Embryonic facial prominence (tissue), 1 donor: ENCODE results near the gene EPHA6.
A peak's percentile ranks its signal among the peaks of the same experiment; 100 is the strongest.

ENCODE experiments used
- DNase-seq: peaks from one replicate; pipeline ENCODE4 v3.0.0-alpha.2; 2016; ENCODE audit errors: extremely low spot score

EPHA6 gene

GRCh38 chr3:96813820-96814650 is at the start of gene EPHA6:
TSS of gene EPHA6 (plus strand) at chr3:96814594.
- DNase-seq = no peak

GRCh38 chr3:96776818-96777217 is 37.6 kb upstream of the EPHA6 start:
- no peak for DNase-seq

GRCh38 chr3:96779810-96780209 is 34.6 kb upstream of the EPHA6 start:
- no peak for DNase-seq

- DNase-seq = no peak
Observed at GRCh38 chr3:96796101-96796500, 18.3 kb upstream of the EPHA6 start.

GRCh38 chr3:96803870-96804269 is 10.5 kb upstream of the EPHA6 start:
- no peak for DNase-seq

- DNase-seq = no peak
Observed at GRCh38 chr3:96806341-96806740, 8.1 kb upstream of the EPHA6 start.

GRCh38 chr3:96813134-96813819 is 1.1 kb upstream of the EPHA6 start:
- peak; percentile 41 for DNase-seq

- no peak for DNase-seq
Observed at GRCh38 chr3:96814651-96815567, 515 bp downstream of the EPHA6 start.

- no peak for DNase-seq
Observed at GRCh38 chr3:96831175-96831574, 16.8 kb downstream of the EPHA6 start.

- DNase-seq = no peak
Observed at GRCh38 chr3:96833301-96833700, 18.9 kb downstream of the EPHA6 start.

- DNase-seq = no peak
Observed at GRCh38 chr3:96836153-96836915, 21.9 kb downstream of the EPHA6 start.

GRCh38 chr3:96843505-96844203 is 29.3 kb downstream of the EPHA6 start:
- DNase-seq = no peak

GRCh38 chr3:96844204-96844514 is 29.8 kb downstream of the EPHA6 start:
- DNase-seq = no peak

- DNase-seq = no peak
Observed at GRCh38 chr3:96852849-96853248, 38.5 kb downstream of the EPHA6 start.

GRCh38 chr3:96860882-96861281 is 46.5 kb downstream of the EPHA6 start:
- DNase-seq = no peak

- DNase-seq = peak; percentile 29
Observed at GRCh38 chr3:96863129-96863740, 48.8 kb downstream of the EPHA6 start.

GRCh38 chr3:96865605-96866004 is 51.2 kb downstream of the EPHA6 start:
- no peak for DNase-seq

- DNase-seq = no peak
Observed at GRCh38 chr3:96869316-96869715, 54.9 kb downstream of the EPHA6 start.

- no peak for DNase-seq
Observed at GRCh38 chr3:96877510-96877909, 63.1 kb downstream of the EPHA6 start.

- DNase-seq = no peak
Observed at GRCh38 chr3:96900031-96900430, 85.6 kb downstream of the EPHA6 start.
